HCT116 (cell line): ENCODE data around the gene SLC2A9.

Experiments used
- CTCF ChIP-seq, 3 experiments: fragments of 200-600 bp in 1 of 3; sonication (generic) in 1 of 3; IDR thresholded peaks in 2 of 3; conservative IDR thresholded peaks in 1 of 3; 2 replicates each; pipeline ENCODE4 v1.5.1; 2012 to 2017; ENCODE audit warnings: low read depth in 2 of 3, low read length in 2 of 3, antibody characterized with exemption in 1 of 3, borderline replicate concordance in 1 of 3, control low read depth in 1 of 3, mild to moderate bottlenecking in 1 of 3, mixed read lengths in 1 of 3, mixed run types in 1 of 3, moderate library complexity in 1 of 3; ENCODE audit not compliant: insufficient read depth in 1 of 3
- EZH2 ChIP-seq: fragments of 200-600 bp; sonication (generic); IDR thresholded peaks from 2 replicates; pipeline ENCODE4 v1.6.1; 2017; ENCODE audit warnings: antibody characterized with exemption, mixed run types
- EZH2phosphoT487 ChIP-seq: fragments of 200-600 bp; IDR thresholded peaks from 2 replicates; pipeline ENCODE4 v1.6.1; 2018; ENCODE audit warnings: antibody characterized with exemption, borderline replicate concordance
- POLR2A ChIP-seq: IDR thresholded peaks from 2 replicates; pipeline ENCODE4 v1.7.0; 2011; ENCODE audit warnings: borderline replicate concordance; ENCODE audit not compliant: insufficient read depth, insufficient read length; ENCODE audit errors: extremely low read depth
- POLR2AphosphoS5 ChIP-seq: IDR thresholded peaks from 2 replicates; pipeline ENCODE4 v1.6.1; 2011; ENCODE audit warnings: mild to moderate bottlenecking, low read depth, low read length, moderate library complexity
- RAD21 ChIP-seq: IDR thresholded peaks from 2 replicates; pipeline ENCODE4 v1.6.1; 2012; ENCODE audit warnings: low read depth, mild to moderate bottlenecking
- REST ChIP-seq: IDR thresholded peaks from 2 replicates; pipeline ENCODE4 v1.6.1; 2012; ENCODE audit warnings: low read depth
- SIN3A ChIP-seq: IDR thresholded peaks from 2 replicates; pipeline ENCODE4 v1.6.1; 2012; ENCODE audit warnings: low read depth
- YY1 ChIP-seq: IDR thresholded peaks from 2 replicates; pipeline ENCODE4 v1.6.1; 2011; ENCODE audit warnings: low read length, low read depth, moderate library complexity, mild to moderate bottlenecking; ENCODE audit not compliant: insufficient replicate concordance; ENCODE audit errors: extremely low read depth
- TF ChIP-seq, protein P1 (sequence below): IDR thresholded peaks from 2 replicates; pipeline ENCODE4 v1.6.1; 2012

DNA sequence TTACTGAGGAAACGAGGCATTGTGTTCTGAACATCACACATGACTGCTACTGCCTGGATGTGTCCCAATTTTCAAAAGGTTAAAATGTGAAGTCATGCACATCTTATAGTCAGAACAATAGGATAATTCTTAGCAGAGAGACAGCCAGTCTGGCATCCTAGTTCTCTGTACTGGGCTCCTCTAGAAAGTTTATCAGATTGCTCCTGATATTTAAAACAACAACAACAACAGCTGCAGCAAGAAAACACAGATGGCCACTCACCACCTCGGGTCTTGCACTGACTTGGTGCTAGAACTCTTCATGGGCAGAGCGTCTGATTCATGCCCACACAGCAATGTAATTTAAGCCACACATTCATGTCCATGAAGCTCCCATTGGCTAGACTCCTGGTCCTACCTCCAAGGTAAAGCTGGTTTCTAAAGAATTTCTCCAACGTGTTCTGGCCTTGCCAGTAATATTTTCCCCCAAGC is 33.3 kb upstream of the SLC2A9 start:
- TF ChIP-seq, protein P1, sequence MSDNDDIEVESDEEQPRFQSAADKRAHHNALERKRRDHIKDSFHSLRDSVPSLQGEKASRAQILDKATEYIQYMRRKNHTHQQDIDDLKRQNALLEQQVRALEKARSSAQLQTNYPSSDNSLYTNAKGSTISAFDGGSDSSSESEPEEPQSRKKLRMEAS: no peak
- TF ChIP-seq SIN3A: no peak
- no peak for TF ChIP-seq CTCF (IDR thresholded peaks at IDR 0.05 in 2 of 3, conservative IDR thresholded peaks at IDR 0.05 in 1 of 3; ENCODE audit: borderline replicate concordance in 1 of 3, insufficient read depth in 1 of 3, low read depth in 2 of 3, low read length in 2 of 3)
- no peak for TF ChIP-seq EZH2phosphoT487
- TF ChIP-seq REST: no peak
- no peak for TF ChIP-seq POLR2AphosphoS5
- TF ChIP-seq EZH2: no peak
- no peak for TF ChIP-seq RAD21
- TF ChIP-seq YY1: no peak
- TF ChIP-seq POLR2A: no peak
